Left renal pelvis (tissue), 4 donors: ENCODE results near the gene PLPPR5. TPM values are rescaled to one million over a fixed set of nuclear protein-coding genes. Genes with fewer than 3 reads are reported as not detected.
"Not testable (repeated sequence)": the region's sequence is repeated elsewhere in the genome, so short reads cannot be mapped to it uniquely, and the experiment has no call there.

Experiments used
- DNase-seq, 4 donors: peaks; one replicate each; pipeline ENCODE4 v3.0.0-alpha.2; 2013; ENCODE audit warnings: low read depth in 4 of 4, low spot score in 3 of 4
- polyA plus RNA-seq, 4 donors: library from polyadenylated mRNA; unstranded; fragments of 120-200 nt; gene quantifications; one replicate each; pipeline ENCODE4 v1.2.1, GENCODE V29; 2013; ENCODE audit not compliant: insufficient read length in 4 of 4

PLPPR5 gene
- polyA plus RNA-seq, 4 donors, result 1.7 to 1.9 (median 1.9) TPM

- DNase-seq, result no peak
Observed at GRCh38 chr1:98919652-98920051, 85.0 kb downstream of the PLPPR5 start.

- no peak for DNase-seq
Observed at GRCh38 chr1:98919211-98919610, 85.5 kb downstream of the PLPPR5 start.

GRCh38 chr1:98914547-98914946 is 90.1 kb downstream of the PLPPR5 start:
- DNase-seq, result no peak

GRCh38 chr1:98910827-98911226 is 93.8 kb downstream of the PLPPR5 start:
- DNase-seq, result no peak

DNA sequence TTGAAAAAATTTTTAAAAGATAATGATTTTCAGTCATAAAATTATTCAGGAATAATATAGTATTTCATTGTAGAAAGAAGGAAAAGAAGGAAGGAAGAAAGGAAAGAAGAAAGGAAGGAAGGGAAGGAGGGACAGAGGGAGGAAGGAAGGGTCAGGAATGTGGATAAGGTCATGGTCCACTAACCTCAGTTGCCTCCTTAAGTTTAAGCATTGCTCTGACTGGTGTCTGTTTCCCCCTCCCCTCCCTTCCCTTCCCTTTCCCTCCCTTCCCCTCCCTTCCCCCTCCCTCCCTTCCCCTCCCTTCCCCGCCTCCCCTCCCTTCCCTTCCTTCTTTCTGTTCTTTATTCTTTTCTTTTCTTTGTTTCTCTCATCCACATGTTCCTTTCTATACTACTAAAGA is 95.7 kb downstream of the PLPPR5 start:
- DNase-seq, result no peak

DNA sequence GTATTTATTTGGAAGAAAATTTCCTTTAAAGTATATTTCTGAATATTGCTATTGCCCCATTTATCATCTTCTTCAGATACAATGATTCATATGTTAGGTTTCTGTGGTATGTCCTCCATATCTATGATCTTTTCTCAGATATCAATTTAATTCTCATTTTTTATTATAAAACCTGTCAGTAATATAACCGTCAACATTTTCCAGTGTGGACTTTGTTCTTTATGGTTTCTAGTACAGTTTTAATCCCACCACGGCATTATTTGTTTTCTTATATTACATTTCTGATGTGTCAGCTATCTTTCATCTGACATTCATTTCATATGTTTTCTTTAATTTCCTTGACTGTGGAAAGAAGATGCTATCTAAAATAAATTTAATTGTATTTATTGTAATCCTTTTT is 97.9 kb downstream of the PLPPR5 start:
- DNase-seq, result no peak

DNA sequence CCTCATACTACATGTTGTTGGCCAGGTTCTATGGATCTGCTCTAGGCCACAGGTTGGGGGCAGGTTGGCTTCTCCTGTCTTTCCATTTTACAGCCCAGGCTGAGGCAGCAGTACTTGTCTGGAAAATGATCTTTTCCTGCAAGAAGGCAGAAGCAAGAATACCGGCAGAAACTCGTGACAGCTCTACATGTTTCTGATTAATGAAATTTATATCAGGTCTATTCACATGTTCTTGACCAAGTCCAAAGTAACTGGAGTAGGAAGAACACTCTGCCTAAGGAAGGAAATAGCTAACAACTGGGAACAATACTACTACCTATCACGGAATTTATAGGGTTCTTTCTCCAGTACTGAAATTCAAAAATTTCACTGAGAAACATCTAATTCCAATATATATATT is 98.3 kb downstream of the PLPPR5 start:
- no peak for DNase-seq

DNA sequence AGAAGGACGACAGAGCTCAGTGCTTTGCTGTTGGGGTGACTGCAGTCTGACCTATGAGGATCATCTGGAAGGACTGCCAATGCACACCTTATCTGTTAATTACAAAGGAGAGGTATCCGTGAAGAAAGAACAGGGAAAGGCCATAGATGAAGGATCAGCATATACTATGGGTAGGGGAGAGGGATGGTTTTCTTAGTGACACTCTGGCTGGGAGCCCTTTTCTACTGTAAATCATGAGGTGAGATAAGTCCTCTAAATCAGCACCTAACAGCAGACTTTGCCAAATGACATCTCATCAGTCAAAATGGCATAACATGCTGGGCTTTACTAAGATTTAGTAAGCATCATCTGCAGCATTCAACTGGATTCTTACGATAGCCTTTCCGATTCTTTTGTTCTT is 100.0 kb downstream of the PLPPR5 start:
- DNase-seq, result no peak

GRCh38 chr1:98903726-98904125 is 100.9 kb downstream of the PLPPR5 start:
- no peak for DNase-seq

DNA sequence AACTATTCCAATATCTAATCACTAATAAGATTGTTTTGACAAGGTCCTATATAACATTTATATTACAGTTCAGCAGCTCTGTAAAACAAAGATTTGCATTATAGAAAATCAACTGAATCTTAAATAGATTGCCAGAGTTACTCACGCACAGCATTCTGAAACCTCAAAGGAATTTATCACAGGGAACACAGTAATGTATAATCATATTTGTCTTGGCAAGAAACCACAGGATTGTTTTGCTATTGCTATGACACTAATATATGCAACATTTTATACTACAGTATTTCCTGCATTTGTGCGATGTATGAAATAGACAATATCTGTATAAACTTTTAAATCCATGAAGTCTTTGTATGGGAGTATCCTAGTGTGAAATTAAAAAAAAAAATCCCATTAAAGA is 101.4 kb downstream of the PLPPR5 start:
- peak in 1 of 4 donors; percentile 6 for DNase-seq

DNA sequence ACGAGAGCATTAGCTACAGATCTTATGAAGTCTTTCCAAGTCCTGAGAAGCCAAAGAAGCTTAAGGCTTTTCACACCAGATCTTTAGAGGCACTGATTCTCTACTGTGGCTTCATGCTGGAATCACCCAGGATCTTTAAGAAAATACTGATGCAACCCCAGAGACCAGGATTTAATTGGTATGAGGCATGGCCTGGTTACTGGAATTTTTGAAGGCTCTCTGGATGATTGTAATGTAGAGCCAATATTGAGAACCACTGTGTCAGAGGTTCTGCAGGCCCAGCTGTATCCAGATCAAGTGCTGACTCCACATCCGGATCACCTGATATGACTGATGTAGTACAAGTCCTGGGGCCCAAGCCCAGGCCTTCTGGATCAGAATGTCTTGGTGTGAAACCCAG is 105.7 kb downstream of the PLPPR5 start:
- DNase-seq, result no peak

- no peak for DNase-seq
Observed at GRCh38 chr1:98897479-98897878, 107.2 kb downstream of the PLPPR5 start.

DNA sequence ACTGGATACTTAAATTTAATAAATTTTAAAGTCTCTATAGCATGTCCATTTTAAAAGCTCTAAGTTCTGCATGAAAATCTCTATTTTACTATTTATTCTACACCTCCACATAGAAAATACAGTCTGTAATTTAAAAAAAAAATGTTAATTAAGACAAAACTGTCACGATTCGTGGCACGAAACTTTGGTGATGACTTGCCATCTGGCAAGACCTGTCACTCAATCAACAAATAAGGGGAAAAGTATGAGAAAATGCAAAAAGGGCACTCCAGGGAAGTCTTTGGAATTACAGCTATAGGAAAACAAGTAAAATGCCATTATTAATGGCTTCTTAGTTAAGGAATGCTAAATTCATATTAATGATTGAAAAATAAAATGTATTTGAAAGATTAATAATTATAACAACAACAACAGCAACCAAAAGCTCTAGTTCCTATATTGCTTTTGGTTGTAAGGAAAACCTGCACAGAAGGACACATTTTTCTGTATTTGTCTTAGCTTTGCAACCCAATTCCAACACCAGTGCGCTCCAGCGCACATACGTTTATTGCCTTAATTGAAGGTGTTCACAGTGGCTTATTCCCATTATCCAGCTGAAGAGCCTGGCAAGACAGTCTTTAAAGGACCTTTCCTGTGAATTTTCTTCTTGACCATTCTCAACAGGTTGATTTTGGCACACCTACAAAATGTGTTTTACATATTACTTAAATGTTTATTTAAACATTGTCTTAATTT is 107.8 kb downstream of the PLPPR5 start:
- DNase-seq, result peak in 2 of 4 donors; percentile 5 to 8

DNA sequence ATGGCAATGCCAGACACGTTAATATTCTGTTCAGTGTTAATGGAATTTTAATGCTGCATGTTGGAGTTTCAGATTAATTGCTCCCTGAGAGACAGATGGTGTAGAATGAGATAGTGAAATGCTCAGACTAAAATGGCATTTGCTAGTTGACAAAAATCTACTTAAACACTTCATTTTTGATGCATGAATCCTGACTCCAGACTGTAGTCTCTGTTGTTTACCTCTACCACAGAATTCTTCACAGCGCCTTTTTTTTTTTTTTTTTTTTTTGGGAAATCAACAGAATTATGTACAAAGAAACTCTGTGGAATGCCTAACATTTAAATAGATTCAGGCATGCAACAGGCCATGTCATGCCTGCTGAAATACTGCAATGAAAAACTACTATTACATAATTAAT is 111.3 kb downstream of the PLPPR5 start:
- no peak for DNase-seq

DNA sequence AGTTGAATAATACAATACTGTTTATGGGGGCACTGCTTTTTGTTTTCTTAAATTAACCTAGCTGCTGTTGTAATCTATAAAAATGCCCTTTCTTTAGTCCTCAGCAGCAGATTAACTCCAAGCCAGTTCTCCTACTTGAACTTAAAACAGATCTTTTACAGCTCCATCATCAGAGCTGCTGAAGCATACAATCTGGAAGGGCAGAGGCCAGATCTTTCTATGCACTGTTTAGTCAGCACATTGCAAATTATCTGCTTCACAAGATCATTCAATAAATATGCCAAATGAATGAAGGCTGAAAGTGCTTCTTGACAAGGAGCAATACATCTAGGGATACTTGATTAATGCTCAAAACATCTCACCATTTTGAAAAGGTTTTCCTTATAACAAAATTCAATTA is 115.8 kb downstream of the PLPPR5 start:
- no peak for DNase-seq

GRCh38 chr1:98887507-98887906 is 117.2 kb downstream of the PLPPR5 start:
- DNase-seq, result no peak

DNA sequence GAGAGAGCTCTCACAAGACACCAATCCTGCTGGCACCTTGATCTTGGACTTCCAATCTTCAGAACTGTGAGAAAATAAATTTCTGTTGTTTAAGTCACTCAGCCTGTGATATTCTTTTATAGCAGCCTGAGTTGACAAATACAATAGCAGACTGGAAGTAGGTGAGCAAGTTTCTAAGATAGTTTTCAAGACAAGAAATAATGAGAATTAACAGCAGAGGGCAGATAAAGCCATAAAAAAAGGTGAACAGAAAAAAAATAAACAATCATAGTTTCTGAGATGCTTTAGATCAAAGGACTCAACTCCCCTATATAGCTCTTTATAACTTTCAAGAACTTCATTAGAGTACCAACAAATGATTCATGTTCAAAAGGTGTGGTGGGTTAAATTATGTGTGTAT is 119.8 kb downstream of the PLPPR5 start:
- DNase-seq, result no peak

DNA sequence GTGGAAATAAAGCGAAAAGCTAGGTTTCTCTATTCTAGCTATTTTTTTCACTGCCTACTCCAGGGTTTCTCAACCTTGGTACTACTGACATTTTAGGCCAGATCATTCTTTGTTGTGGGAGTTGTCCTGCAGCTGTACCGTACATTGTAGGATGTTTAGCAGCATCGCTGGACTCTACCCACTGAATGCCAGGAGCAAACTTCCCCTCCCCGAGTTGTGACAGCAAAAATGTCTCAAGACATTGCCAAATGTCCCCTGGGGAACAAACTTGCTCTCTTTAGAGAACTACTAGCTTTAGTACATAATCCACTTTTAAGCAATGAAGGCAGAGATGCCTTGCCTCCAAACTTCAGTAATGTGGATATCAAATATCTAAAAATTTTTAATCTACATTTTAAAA is 122.8 kb downstream of the PLPPR5 start:
- no peak for DNase-seq

DNA sequence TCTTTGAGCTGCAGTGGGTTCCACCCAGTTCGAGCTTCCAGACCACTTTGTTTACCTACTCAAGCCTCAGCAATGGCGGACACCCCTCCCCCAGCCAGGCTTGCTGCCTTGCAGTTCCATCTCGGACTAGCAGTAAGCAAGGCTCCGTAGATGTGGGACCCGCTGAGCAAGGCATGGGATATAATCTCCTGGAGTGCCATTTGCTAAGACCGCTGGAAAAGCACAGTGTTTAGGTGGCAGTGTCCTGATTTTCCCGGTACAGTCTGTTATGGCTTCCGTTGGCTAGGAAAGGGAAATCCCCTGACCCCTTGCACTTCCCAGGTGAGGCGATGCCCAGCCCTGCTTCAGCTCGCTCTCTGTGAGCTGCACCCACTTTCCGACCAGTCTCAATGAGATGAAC is 123.4 kb downstream of the PLPPR5 start:
- not testable (repeated sequence) for DNase-seq

DNA sequence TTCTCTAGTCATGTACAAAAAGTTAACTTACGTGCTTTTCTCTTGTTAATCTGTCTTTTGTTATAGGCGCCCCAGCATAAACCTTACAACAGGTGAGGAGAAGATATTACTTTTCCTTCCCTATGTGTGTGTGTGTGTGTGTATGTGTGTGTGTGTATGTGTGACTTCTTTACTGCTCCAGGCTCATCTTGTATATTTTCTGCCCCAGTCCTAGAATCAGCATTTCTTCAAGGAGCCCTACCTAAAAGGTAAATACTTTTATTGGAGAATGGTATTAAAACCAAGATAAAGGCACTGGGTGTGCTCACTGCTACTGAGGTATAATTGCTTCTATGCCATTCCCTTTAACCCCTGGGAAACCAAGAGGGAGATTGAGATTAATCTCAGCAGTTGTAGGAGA is 129.8 kb downstream of the PLPPR5 start:
- no peak for DNase-seq

DNA sequence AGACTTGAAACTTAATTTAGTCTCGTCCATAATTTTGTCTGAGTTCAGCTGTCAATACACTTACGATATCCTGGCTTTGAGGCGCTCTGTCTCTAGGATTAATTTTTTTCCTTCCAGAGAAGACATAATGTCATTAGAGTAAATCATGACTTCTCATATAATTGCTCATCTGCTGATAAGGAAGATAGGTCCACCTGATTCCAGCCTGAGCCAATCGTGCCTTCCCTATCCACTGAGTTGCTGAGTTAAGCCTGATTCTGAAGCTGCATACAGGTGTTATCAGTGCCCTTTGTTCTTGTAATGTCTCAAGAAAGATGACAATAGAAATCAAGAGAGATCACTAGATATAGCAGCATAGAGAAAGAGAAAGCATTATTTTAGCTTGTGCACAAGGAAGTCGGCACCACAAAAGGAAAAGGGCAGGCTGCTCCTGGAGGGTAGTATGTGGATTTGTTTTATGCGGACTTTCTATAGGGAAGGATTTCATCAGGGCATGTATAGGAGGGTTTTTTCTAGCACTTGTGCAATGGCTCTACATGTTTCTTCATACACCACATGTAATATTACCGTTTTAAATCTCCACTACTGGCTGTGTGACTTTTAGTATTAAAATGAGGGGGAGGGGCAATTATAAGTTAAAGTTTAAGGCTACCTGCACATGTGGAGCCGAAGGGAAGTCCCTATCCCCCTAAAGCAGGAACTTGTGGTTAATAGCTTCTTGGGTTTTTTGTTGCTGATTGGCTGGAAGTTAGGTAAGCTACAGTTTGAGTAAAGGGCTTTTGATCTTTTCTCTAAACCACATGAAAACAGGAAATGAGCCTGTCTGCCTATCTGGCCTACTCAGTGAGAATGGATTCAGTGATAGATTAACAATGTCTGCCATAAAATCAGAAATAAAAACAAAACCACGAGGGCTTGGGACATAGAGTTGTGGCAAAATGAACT is 133.4 kb downstream of the PLPPR5 start:
- DNase-seq, result no peak

DNA sequence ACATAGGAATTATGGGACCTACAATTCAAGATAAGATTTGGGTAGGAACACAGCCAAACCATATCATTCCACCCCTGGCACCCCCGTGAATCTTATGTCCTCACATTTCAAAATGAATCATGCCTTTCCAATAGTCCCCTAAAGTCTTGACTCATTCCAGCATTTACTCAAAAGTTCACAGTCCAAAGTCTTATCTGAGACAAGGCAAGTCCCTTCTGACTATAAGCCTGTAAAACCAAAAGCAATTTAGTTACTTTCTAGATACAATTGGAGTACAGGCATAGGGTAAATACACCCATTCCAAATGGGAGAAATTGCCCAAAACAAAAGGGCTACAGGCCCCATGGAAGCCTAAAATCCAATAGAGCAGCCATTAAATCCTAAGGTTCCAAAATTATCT is 138.9 kb downstream of the PLPPR5 start:
- no peak for DNase-seq
